Progenitor cell of endocrine pancreas (in vitro differentiated cells): ENCODE results near the gene SLC35G4. TPM values are rescaled to one million over a fixed set of nuclear protein-coding genes. Genes with fewer than 3 reads are reported as not detected.

Source experiments
- DNase-seq: peaks from one replicate; pipeline ENCODE4 v3.0.0; 2021; ENCODE audit warnings: low spot score; ENCODE audit not compliant: unreplicated experiment
- H3K27ac Mint-ChIP-seq: 2 replicates; pipeline ENCODE4 v1.8.0; 2021; ENCODE audit warnings: mild to moderate bottlenecking, moderate library complexity, mixed read lengths
- H3K27me3 Mint-ChIP-seq: 2 replicates; pipeline ENCODE4 v1.8.0; 2021; ENCODE audit warnings: mixed read lengths
- H3K36me3 Mint-ChIP-seq: 2 replicates; pipeline ENCODE4 v1.8.0; 2022; ENCODE audit warnings: mixed read lengths; ENCODE audit not compliant: insufficient read depth
- H3K4me1 Mint-ChIP-seq: 2 replicates; pipeline ENCODE4 v1.8.0; 2021; ENCODE audit warnings: low read depth, mixed read lengths
- H3K4me3 Mint-ChIP-seq: 2 replicates; pipeline ENCODE4 v1.8.0; 2021; ENCODE audit warnings: low read depth, mild to moderate bottlenecking, moderate library complexity, mixed read lengths
- H3K9me3 Mint-ChIP-seq: 2 replicates; pipeline ENCODE4 v1.8.0; 2021; ENCODE audit warnings: low read depth, mixed read lengths
- total RNA-seq: library from RNA; stranded (reverse); gene quantifications from 2 replicates; pipeline ENCODE4 v1.2.1, GENCODE V29; 2021
- TF ChIP-seq, protein P1 (sequence below): fragments of 200-600 bp; sonication (generic); IDR thresholded peaks from one replicate; pipeline ENCODE4 v1.5.0; 2021; ENCODE audit warnings: antibody characterized with exemption, mild to moderate bottlenecking; ENCODE audit not compliant: unreplicated experiment

Gene SLC35G4
- total RNA-seq, 1 donor from 2014 or later, result not detected

- no peaks in the 10 kb centered on the region for H3K36me3 Mint-ChIP-seq
- no peaks in the 10 kb centered on the region for H3K9me3 Mint-ChIP-seq
Observed at GRCh38 chr18:11579916-11580315, 29.5 kb upstream of the SLC35G4 start.

DNA sequence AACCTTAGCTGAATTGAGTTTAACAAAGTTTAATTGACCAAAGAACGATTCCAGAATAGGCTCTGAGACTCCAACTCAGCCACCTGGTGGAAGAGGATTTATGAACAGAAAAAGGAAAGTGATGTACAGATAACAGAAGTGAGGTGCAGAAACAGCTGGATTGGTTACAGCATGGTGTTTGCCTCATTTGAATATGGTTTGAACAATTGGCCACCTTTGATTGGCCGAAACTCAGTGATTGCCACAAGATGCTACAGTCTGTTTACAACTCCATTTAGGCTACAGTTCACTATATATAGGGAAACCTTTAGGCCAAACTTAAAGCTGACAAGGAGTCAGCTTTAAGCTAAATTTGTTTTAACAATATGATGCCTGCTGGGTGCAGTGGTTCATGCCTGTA is 28.1 kb upstream of the SLC35G4 start:
- no peak for DNase-seq
- Mint-ChIP-seq H3K36me3 (no peaks in the 10 kb centered on the region), H3K9me3 (no peaks in the 10 kb centered on the region), H3K27ac (no peak overlapping the region), H3K4me1 (no peaks in the 10 kb centered on the region), H3K4me3 (no peak overlapping the region), H3K27me3 (peaks cover 4% of the 10 kb centered on the region)
- TF ChIP-seq, protein P1, sequence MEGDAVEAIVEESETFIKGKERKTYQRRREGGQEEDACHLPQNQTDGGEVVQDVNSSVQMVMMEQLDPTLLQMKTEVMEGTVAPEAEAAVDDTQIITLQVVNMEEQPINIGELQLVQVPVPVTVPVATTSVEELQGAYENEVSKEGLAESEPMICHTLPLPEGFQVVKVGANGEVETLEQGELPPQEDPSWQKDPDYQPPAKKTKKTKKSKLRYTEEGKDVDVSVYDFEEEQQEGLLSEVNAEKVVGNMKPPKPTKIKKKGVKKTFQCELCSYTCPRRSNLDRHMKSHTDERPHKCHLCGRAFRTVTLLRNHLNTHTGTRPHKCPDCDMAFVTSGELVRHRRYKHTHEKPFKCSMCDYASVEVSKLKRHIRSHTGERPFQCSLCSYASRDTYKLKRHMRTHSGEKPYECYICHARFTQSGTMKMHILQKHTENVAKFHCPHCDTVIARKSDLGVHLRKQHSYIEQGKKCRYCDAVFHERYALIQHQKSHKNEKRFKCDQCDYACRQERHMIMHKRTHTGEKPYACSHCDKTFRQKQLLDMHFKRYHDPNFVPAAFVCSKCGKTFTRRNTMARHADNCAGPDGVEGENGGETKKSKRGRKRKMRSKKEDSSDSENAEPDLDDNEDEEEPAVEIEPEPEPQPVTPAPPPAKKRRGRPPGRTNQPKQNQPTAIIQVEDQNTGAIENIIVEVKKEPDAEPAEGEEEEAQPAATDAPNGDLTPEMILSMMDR, result no peak

More at GRCh38 chr18:11579916-11580315, 29.5 kb upstream of the SLC35G4 start:
- H3K4me1 Mint-ChIP-seq, result no peaks in the 10 kb centered on the region
- TF ChIP-seq, protein P1, result no peak
- no peak for DNase-seq
- no peak overlapping the region for H3K27ac Mint-ChIP-seq
- no peak overlapping the region for H3K4me3 Mint-ChIP-seq
- peaks cover 4% of the 10 kb centered on the region for H3K27me3 Mint-ChIP-seq

- Mint-ChIP-seq H3K36me3 (no peaks in the 10 kb centered on the region), H3K4me3 (no peak overlapping the region), H3K9me3 (no peaks in the 10 kb centered on the region), H3K27me3 (no peaks in the 10 kb centered on the region), H3K4me1 (no peaks in the 10 kb centered on the region), H3K27ac (no peak overlapping the region)
- TF ChIP-seq, protein P1, result no peak
- no peak for DNase-seq
Observed at GRCh38 chr18:11585596-11585995, 23.8 kb upstream of the SLC35G4 start.

- no peaks in the 10 kb centered on the region for H3K27me3 Mint-ChIP-seq
- no peak overlapping the region for H3K4me3 Mint-ChIP-seq
- H3K36me3 Mint-ChIP-seq, result no peaks in the 10 kb centered on the region
- TF ChIP-seq, protein P1, result no peak
- no peak for DNase-seq
- no peaks in the 10 kb centered on the region for H3K4me1 Mint-ChIP-seq
- no peaks in the 10 kb centered on the region for H3K9me3 Mint-ChIP-seq
- H3K27ac Mint-ChIP-seq, result no peak overlapping the region
Observed at GRCh38 chr18:11586896-11587295, 22.5 kb upstream of the SLC35G4 start.

- Mint-ChIP-seq H3K4me3 (no peak overlapping the region), H3K27me3 (no peaks in the 10 kb centered on the region), H3K27ac (no peak overlapping the region), H3K4me1 (no peaks in the 10 kb centered on the region), H3K36me3 (no peaks in the 10 kb centered on the region), H3K9me3 (no peaks in the 10 kb centered on the region)
- TF ChIP-seq, protein P1, result no peak
- no peak for DNase-seq
Observed at GRCh38 chr18:11587432-11587831, 22.0 kb upstream of the SLC35G4 start.
